AG10803 (cell line): ENCODE results near the gene CDC42BPG.

ENCODE experiments used
- DNase-seq: peaks from one replicate; pipeline ENCODE4 v3.0.0; 2010; ENCODE audit warnings: low read depth
- H3K4me3 ChIP-seq: 2 replicates; pipeline ENCODE4 v1.5.1; 2011; ENCODE audit warnings: mild to moderate bottlenecking, low read length, control low read depth
- TF ChIP-seq, protein P1 (sequence below): conservative IDR thresholded peaks from 2 replicates; pipeline ENCODE4 v1.5.1; 2011; ENCODE audit warnings: mild to moderate bottlenecking, low read length, control low read depth, inconsistent platforms

Gene CDC42BPG

DNA sequence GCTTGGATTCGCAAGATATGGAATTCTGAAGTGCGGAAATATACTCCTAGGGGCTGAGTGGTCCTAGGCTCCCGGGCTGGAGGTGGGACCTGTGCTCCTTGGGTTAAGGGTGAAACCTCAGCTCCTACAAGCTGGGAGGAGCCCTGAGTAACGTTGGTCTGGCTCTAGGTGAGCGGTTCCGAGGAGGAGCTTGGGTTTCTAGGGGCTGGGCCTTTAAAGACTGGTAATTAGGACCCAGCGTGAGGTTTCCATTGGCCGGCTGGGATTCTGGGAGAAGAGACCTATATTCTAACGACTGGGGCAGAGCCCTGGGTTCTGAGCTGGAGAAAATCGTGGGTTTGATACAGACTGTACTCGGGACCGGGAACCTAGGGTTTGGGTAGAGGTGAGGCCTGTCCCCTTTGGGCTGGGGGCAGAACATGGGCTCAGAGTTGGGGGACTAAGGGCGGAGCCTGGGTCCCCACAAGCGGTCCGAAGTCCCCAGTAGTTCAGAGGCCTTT lies 40.6 kb downstream of the CDC42BPG start:
- TF ChIP-seq, protein P1, sequence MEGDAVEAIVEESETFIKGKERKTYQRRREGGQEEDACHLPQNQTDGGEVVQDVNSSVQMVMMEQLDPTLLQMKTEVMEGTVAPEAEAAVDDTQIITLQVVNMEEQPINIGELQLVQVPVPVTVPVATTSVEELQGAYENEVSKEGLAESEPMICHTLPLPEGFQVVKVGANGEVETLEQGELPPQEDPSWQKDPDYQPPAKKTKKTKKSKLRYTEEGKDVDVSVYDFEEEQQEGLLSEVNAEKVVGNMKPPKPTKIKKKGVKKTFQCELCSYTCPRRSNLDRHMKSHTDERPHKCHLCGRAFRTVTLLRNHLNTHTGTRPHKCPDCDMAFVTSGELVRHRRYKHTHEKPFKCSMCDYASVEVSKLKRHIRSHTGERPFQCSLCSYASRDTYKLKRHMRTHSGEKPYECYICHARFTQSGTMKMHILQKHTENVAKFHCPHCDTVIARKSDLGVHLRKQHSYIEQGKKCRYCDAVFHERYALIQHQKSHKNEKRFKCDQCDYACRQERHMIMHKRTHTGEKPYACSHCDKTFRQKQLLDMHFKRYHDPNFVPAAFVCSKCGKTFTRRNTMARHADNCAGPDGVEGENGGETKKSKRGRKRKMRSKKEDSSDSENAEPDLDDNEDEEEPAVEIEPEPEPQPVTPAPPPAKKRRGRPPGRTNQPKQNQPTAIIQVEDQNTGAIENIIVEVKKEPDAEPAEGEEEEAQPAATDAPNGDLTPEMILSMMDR: no peak
- H3K4me3 ChIP-seq: peak overlapping the region; percentile 77
- DNase-seq: no peak

DNA sequence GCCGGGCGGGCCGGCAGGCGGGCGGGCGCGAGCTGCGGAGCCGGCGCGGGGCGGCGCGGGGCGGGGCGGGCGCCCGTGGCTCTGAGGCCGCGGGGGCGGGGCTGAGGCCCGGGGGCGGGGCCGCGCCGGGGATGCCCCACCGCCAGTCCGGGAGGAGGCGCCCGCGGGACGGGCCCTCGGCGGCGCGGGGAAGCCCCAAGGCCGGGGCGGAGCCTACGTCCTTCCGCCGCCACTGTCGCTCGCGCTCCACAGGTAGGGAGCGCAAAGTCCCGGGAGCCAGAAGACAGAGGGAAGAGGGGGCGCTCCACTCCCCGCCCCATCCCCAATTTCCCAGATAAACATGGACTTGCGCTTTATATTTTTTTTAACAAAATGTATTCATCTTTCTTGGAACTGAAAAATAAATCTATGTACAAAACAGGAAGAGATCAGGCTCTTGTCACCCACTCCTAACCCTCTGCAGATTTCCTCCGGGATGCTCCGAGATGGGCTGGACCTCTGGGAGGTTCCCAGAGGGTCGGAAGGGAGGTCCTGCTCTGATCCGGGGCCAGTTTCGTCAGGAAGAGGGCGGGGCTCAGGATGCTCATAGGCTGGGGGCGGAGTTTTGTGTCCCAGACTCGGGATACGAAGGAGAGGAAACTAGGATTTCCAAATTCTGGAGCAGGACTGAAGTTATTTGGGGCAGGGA lies 41.2 kb downstream of the CDC42BPG start, which contains the start of gene MAP4K2:
MAP4K2 (minus strand) TSS at position 57 of the 688 bp plus-strand sequence. CDS start 65 bp downstream, outside the sequence.
- TF ChIP-seq, protein P1: peak; percentile 19; the same call in 1 of the 2 replicates
- peak within 1 kb of the TSS; percentile 77 for H3K4me3 ChIP-seq
- DNase-seq: peak; percentile 74

DNA sequence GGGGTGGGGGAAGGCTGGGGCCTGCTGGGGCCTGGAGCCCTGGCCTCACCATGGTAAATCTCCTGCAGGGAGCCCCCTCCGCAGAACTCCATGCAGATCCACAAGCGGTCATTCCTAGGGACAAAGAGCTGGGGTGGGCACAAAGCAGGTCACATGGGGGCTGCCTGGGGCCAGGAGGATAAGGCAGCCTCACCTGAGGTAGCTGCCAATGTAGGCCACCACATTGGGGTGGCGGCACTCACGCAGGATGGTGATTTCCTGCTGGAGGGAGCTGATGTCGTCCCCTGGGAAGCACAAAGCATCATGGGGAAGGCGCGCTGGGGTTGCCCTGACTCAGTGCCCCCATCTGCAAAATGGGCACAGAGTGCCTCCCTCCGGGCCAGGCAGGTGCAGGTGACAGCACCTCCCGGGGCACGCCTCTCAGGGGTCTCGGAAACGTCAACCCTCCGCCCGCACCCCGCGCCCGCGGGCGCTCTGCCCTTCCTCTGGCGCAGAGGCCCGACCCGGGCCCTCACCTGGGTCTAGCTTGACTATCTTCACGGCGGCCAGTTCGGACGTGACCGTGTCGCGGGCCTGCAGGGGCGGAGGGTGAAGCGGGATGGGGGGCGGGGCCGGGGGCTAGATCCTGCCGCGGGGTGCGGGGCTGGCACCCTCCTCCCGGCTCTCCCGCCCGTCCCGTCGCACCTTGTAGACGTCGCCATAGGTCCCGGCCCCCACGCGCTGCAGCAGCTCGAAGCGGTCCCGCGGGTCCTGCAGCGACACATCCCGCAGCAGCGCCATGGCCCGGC lies 41.9 kb downstream of the CDC42BPG start:
- no peak for DNase-seq
- TF ChIP-seq, protein P1: no peak

DNA sequence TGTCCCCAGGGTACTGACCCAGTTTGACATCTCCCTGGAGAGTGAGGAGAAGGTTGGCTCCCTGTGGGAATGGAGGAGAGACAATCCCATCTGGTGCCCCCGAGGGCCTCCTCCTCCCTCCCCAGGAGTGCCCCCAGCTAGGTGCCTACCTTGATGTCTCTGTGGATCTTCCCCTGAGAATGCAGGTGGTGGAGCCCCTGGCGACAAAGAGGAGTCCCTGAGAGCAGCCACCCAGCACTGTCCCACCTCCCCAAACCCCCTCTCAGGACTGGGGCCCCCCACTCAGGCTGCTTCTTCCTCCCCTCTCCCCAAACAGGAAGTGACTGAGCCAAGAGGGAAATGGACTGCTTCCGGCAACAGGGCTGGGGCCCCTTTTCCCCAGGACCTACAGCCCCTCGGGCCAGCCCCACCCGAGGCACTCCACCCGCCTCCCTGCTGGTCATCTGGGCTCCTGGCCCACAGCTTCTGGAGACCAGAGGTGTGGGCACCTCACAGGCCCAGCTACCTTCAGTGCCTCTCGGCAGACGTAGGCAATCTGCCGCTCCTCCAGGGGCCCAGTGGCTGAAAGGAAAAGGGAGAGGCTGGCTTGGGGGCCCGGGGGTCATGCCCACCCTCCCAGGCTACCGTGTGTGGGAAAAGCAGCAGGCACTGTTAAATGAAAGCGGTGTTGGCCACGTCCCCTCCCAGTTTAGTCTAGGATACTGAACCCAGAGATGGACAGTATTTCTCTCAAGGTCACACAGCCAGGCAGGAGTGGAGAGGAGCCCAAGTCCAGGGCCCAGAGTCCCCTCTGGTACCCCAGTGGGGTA lies 42.7 kb downstream of the CDC42BPG start:
- H3K4me3 ChIP-seq: peak overlapping the region; percentile 58; the same call in 1 of the 2 replicates
- TF ChIP-seq, protein P1: no peak
- no peak for DNase-seq

More for the DNA sequence above, 41.9 kb downstream of the CDC42BPG start:
- H3K4me3 ChIP-seq: peak overlapping the region; percentile 58

DNA sequence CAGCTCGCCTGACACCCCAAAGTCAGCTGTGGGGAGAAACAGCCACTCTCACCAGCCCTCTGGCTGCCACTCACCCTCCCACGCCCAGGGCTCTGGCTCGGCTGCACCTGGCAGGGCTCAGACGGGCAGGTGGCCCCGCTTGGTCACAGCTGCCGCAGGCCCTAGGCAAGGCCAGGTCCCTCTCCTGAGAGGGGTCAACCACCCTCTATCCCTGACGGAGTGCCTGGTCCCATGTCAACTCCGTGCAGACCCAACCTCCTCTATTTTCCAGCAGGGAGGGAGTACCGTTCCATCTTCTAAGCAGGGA lies 43.3 kb downstream of the CDC42BPG start:
- TF ChIP-seq, protein P1: no peak
- DNase-seq: no peak
- H3K4me3 ChIP-seq: no peak overlapping the region

DNA sequence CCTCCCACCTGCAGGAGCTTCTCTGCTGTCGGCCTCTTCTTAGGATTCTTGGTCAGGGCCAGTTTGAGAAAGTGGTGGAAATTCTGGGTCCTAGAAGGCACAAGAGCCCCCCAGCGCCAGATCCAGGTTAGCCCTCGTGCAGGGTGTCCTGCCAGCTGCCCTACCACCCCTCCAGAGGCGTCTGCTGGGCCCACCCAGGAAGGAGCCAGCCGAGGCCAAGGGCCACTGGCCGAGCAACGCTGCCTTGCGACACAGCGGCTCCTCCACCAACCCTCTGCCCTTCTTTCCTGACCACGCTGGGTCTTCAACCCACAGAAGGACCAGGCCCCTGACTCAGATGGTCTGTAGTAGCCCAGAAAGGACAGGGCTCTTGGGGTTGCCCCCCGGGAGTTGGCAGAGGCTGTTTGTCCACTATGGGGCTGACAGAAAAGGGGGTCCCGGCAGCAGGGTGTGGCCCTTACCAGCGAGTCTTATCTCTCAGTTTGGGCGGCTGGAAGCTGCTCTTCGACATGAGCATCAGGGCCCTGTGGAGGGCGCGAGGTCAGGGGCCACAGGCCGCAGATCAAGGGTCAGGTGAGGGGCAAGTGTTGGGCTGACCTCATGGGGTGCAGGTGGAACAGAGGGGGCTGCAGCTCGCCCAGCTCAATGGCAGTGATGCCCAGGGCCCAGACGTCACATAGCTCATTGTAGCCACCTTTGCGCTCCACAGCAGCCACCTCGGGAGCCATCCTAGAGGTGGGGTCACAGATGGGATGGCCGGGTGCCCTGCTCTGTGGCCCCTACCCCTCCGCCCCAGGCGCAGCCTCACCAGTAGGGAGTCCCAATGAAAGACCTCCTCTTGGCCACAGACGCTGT lies 43.9 kb downstream of the CDC42BPG start:
- TF ChIP-seq, protein P1: no peak
- no peak overlapping the region for H3K4me3 ChIP-seq
- DNase-seq: no peak
